Measurements from ENCODE around the gene GGCX. TPM values are rescaled to one million over a fixed set of nuclear protein-coding genes. Genes with fewer than 3 reads are reported as not detected.

The GGCX gene
- total and polyA plus RNA-seq, 2 of the 4 experiments (the other 2 are of a cell fraction): 35.0 to 39.4 TPM

GRCh38 chr2:85538507-85539360 lies 22.6 kb downstream of the GGCX start, which contains the start of gene MAT2A (continued):
- TF ChIP-seq, protein P1, sequence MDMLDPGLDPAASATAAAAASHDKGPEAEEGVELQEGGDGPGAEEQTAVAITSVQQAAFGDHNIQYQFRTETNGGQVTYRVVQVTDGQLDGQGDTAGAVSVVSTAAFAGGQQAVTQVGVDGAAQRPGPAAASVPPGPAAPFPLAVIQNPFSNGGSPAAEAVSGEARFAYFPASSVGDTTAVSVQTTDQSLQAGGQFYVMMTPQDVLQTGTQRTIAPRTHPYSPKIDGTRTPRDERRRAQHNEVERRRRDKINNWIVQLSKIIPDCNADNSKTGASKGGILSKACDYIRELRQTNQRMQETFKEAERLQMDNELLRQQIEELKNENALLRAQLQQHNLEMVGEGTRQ (IDR thresholded peaks at IDR 0.05; ENCODE audit: low read depth, low read length): 0 out of 2 replicates have a peak, but pooled peaks have one; percentile 3
- no peak for TF ChIP-seq RFX5 (IDR thresholded peaks at IDR 0.05; ENCODE audit: low read depth, low read length)

Data from IMR-90 (cell line).